Stimulated activated naive CD8-positive, alpha-beta T cell treated with anti-CD3 and anti-CD28 coated beads, Interleukin-15, Interleukin-2, amounts not matched to agents 100 ng/mL and 50 ng/mL, for 24 hours (primary cell): ENCODE data around the gene TAT.

Experiments
- H3K27ac Mint-ChIP-seq: one replicate; pipeline ENCODE4 v1.8.0; 2021; ENCODE audit warnings: mild to moderate bottlenecking, mixed read lengths
- H3K27me3 Mint-ChIP-seq: one replicate; pipeline ENCODE4 v1.8.0; 2021; ENCODE audit warnings: mixed read lengths
- H3K36me3 Mint-ChIP-seq: one replicate; pipeline ENCODE4 v1.8.0; 2021; ENCODE audit warnings: low read depth, mixed read lengths
- H3K4me1 Mint-ChIP-seq: one replicate; pipeline ENCODE4 v1.8.0; 2021; ENCODE audit warnings: low read depth, mixed read lengths
- H3K4me3 Mint-ChIP-seq: one replicate; pipeline ENCODE4 v1.8.0; 2021; ENCODE audit warnings: mild to moderate bottlenecking, mixed read lengths
- H3K9me3 Mint-ChIP-seq: one replicate; pipeline ENCODE4 v1.8.0; 2021; ENCODE audit warnings: mixed read lengths

TAT gene

DNA sequence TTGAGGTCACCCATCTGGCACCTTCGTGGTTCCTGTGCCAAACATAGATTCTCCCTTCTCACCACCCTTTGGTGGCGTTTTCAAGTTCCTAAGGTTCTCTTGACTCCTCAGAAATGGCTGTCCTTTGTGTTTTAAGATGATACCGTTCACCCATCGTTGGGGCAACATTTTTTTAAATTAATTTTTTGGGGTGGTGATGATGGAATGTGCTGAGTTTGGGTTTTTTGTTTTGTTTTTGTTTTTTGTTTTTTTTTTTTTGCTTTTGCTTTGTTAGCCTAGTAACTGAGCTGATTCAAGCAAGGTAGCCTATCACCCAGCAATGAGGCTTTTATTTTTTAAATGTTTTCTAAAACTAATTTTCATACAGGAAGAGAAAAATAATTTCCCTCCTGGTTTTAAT is 48.0 kb downstream of the TAT start:
- Mint-ChIP-seq H3K27me3 (peaks cover 23% of the 10 kb centered on the region), H3K4me3 (no peak overlapping the region), H3K4me1 (peaks cover 5% of the 10 kb centered on the region), H3K36me3 (no peaks in the 10 kb centered on the region), H3K9me3 (no peaks in the 10 kb centered on the region), H3K27ac (no peak overlapping the region)

GRCh38 chr16:71528257-71528656 is 48.6 kb downstream of the TAT start:
- peaks cover 23% of the 10 kb centered on the region for H3K27me3 Mint-ChIP-seq
- no peak overlapping the region for H3K4me3 Mint-ChIP-seq
- H3K27ac Mint-ChIP-seq, result no peak overlapping the region
- H3K9me3 Mint-ChIP-seq, result no peaks in the 10 kb centered on the region
- H3K4me1 Mint-ChIP-seq, result peaks cover 5% of the 10 kb centered on the region
- no peaks in the 10 kb centered on the region for H3K36me3 Mint-ChIP-seq

- Mint-ChIP-seq H3K27ac (no peak within 1 kb of the TSS), H3K4me1 (peaks cover 5% of the 10 kb centered on the region), H3K4me3 (no peak within 1 kb of the TSS), H3K36me3 (no peaks in the 10 kb centered on the region), H3K9me3 (no peaks in the 10 kb centered on the region), H3K27me3 (peaks cover 27% of the 10 kb centered on the region)
Observed at GRCh38 chr16:71526111-71526631, 50.7 kb downstream of the TAT start, which contains the start of gene CHST4. Gene CHST4 (plus strand): TSS chr16:71526426. CDS start chr16:71536678, 10,252 bp downstream.

GRCh38 chr16:71524566-71525553 is 52.0 kb downstream of the TAT start:
- H3K4me1 Mint-ChIP-seq, result peaks cover 5% of the 10 kb centered on the region
- no peak overlapping the region for H3K4me3 Mint-ChIP-seq
- no peaks in the 10 kb centered on the region for H3K9me3 Mint-ChIP-seq
- no peaks in the 10 kb centered on the region for H3K36me3 Mint-ChIP-seq
- no peak overlapping the region for H3K27ac Mint-ChIP-seq
- peaks cover 22% of the 10 kb centered on the region for H3K27me3 Mint-ChIP-seq

GRCh38 chr16:71520550-71520949 is 56.3 kb downstream of the TAT start:
- Mint-ChIP-seq H3K36me3 (no peaks in the 10 kb centered on the region), H3K27ac (no peak overlapping the region), H3K9me3 (no peaks in the 10 kb centered on the region), H3K4me3 (no peak overlapping the region), H3K4me1 (no peaks in the 10 kb centered on the region), H3K27me3 (peaks cover 7% of the 10 kb centered on the region)
